ENCODE measurements around the gene IER3IP1.

Gene IER3IP1, protein sequence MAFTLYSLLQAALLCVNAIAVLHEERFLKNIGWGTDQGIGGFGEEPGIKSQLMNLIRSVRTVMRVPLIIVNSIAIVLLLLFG

GRCh38 chr18:47175898-47176575, at the start of gene IER3IP1:
TSS of gene IER3IP1 (minus strand) at chr18:47176364. CDS start at chr18:47176277, 87 bp downstream.
- ATAC-seq = peak; percentile 98
- TF ChIP-seq ESRRG (CRISPR knock-in tag; IDR thresholded peaks at IDR 0.05) (no peak), ZNF565 (CRISPR knock-in tag; conservative IDR thresholded peaks at IDR 0.05; ENCODE audit: low read depth) (no peak), ZC3H10 (CRISPR knock-in tag; IDR thresholded peaks at IDR 0.05) (no peak), POU6F1 (CRISPR knock-in tag; IDR thresholded peaks at IDR 0.05; ENCODE audit: borderline replicate concordance, low read depth) (no peak), CREB5 (CRISPR knock-in tag; IDR thresholded peaks at IDR 0.05; ENCODE audit: low read depth) (no peak), ZFP30 (CRISPR knock-in tag; IDR thresholded peaks at IDR 0.05) (no peak), BACH2 (CRISPR knock-in tag; IDR thresholded peaks at IDR 0.05; ENCODE audit: borderline replicate concordance) (no peak), ISL1 (CRISPR knock-in tag; IDR thresholded peaks at IDR 0.05) (no peak), ARNTL (CRISPR knock-in tag; IDR thresholded peaks at IDR 0.05; ENCODE audit: borderline replicate concordance, low read depth) (no peak), PATZ1 (CRISPR knock-in tag; IDR thresholded peaks at IDR 0.05; ENCODE audit: borderline replicate concordance) (no peak)
- TF ChIP-seq, protein P1, sequence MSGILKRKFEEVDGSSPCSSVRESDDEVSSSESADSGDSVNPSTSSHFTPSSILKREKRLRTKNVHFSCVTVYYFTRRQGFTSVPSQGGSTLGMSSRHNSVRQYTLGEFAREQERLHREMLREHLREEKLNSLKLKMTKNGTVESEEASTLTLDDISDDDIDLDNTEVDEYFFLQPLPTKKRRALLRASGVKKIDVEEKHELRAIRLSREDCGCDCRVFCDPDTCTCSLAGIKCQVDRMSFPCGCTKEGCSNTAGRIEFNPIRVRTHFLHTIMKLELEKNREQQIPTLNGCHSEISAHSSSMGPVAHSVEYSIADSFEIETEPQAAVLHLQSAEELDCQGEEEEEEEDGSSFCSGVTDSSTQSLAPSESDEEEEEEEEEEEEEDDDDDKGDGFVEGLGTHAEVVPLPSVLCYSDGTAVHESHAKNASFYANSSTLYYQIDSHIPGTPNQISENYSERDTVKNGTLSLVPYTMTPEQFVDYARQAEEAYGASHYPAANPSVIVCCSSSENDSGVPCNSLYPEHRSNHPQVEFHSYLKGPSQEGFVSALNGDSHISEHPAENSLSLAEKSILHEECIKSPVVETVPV (CRISPR knock-in tag; IDR thresholded peaks at IDR 0.05) = no peak

- peak; percentile 88 for ATAC-seq
- TF ChIP-seq PATZ1 (CRISPR knock-in tag; IDR thresholded peaks at IDR 0.05; ENCODE audit: borderline replicate concordance) (no peak), BACH2 (CRISPR knock-in tag; IDR thresholded peaks at IDR 0.05; ENCODE audit: borderline replicate concordance) (no peak)
These were observed 39.5 kb upstream of the IER3IP1 start for GRCh38 chr18:47215554-47216138.

- no peak for ATAC-seq
- TF ChIP-seq ZNF565 (CRISPR knock-in tag; conservative IDR thresholded peaks at IDR 0.05; ENCODE audit: low read depth) (no peak), ESRRG (CRISPR knock-in tag; IDR thresholded peaks at IDR 0.05) (no peak), TCF4 (CRISPR knock-in tag; IDR thresholded peaks at IDR 0.05; ENCODE audit: borderline replicate concordance) (no peak), ZFP3 (CRISPR knock-in tag; IDR thresholded peaks at IDR 0.05) (no peak), RARB (CRISPR knock-in tag; IDR thresholded peaks at IDR 0.05) (no peak), POU6F1 (CRISPR knock-in tag; IDR thresholded peaks at IDR 0.05; ENCODE audit: borderline replicate concordance, low read depth) (no peak), ARNTL (CRISPR knock-in tag; IDR thresholded peaks at IDR 0.05; ENCODE audit: borderline replicate concordance, low read depth) (no peak), PATZ1 (CRISPR knock-in tag; IDR thresholded peaks at IDR 0.05; ENCODE audit: borderline replicate concordance) (no peak), ZFP30 (CRISPR knock-in tag; IDR thresholded peaks at IDR 0.05) (no peak), GLIS3 (CRISPR knock-in tag; IDR thresholded peaks at IDR 0.05) (no peak), ISL1 (CRISPR knock-in tag; IDR thresholded peaks at IDR 0.05) (no peak), PPARA (CRISPR knock-in tag; IDR thresholded peaks at IDR 0.05; ENCODE audit: borderline replicate concordance) (no peak)
These were observed 33.0 kb upstream of the IER3IP1 start for GRCh38 chr18:47209171-47209570.
